T-helper 1 cell treated with Interleukin-12 subunit alpha and Interleukin-12 subunit beta and Interleukin-4 antibody, amounts not matched to agents 30 ng/mL and 1 ng/mL, for 36 hours (primary cell): ENCODE measurements around the gene ATCAY. TPM values are rescaled to one million over a fixed set of nuclear protein-coding genes. Genes with fewer than 3 reads are reported as not detected.

Experiments used
- intact Hi-C: fragments of 100-400 bp; cut with micrococcal nuclease; formaldehyde crosslinking; loops from one replicate; pipeline ENCODE4 v1.15.1; 2024
- total RNA-seq: library from RNA; stranded (reverse); gene quantifications from 2 replicates; pipeline ENCODE4 v1.2.3, GENCODE V29; 2022

The ATCAY gene
- total RNA-seq: not detected in 2 replicates

- intact Hi-C loops: no loop called here
Observed at GRCh38 chr19:3880471-3881271, at the start of gene ATCAY. Gene ATCAY (plus strand): TSS chr19:3880685. CDS start chr19:3885768, 5,083 bp downstream.

- intact Hi-C loops: no loop called here
Observed at GRCh38 chr19:3831601-3832000, 48.9 kb upstream of the ATCAY start.

- intact Hi-C loops: no loop called here
Observed at GRCh38 chr19:3832001-3832400, 48.5 kb upstream of the ATCAY start.

GRCh38 chr19:3833578-3834348, 46.7 kb upstream of the ATCAY start:
- intact Hi-C loops: no loop called here

GRCh38 chr19:3834349-3835054, 46.0 kb upstream of the ATCAY start:
- intact Hi-C loops: no loop called here

- intact Hi-C loops: no loop called here
Observed at GRCh38 chr19:3835055-3835435, 45.4 kb upstream of the ATCAY start.

- intact Hi-C loops: no loop called here
Observed at GRCh38 chr19:3836887-3837286, 43.6 kb upstream of the ATCAY start.

GRCh38 chr19:3837332-3837731, 43.2 kb upstream of the ATCAY start:
- intact Hi-C loops: no loop called here

- intact Hi-C loops: no loop called here
Observed at GRCh38 chr19:3837922-3838321, 42.6 kb upstream of the ATCAY start.

- intact Hi-C loops: no loop called here
Observed at GRCh38 chr19:3838661-3839060, 41.8 kb upstream of the ATCAY start.

GRCh38 chr19:3839941-3840340, 40.5 kb upstream of the ATCAY start:
- intact Hi-C loops: no loop called here

- intact Hi-C loops: no loop called here
Observed at GRCh38 chr19:3840804-3841203, 39.7 kb upstream of the ATCAY start.

GRCh38 chr19:3842948-3843347, 37.5 kb upstream of the ATCAY start:
- intact Hi-C loops: no loop called here

- intact Hi-C loops: no loop called here
Observed at GRCh38 chr19:3844596-3844995, 35.9 kb upstream of the ATCAY start.

GRCh38 chr19:3849092-3849491, 31.4 kb upstream of the ATCAY start:
- intact Hi-C loops: no loop called here

- intact Hi-C loops: no loop called here
Observed at GRCh38 chr19:3849787-3850186, 30.7 kb upstream of the ATCAY start.

- intact Hi-C loops: no loop called here
Observed at GRCh38 chr19:3850320-3850972, 30.0 kb upstream of the ATCAY start.

GRCh38 chr19:3851254-3852176, 29.0 kb upstream of the ATCAY start:
- intact Hi-C loops: no loop called here

GRCh38 chr19:3852177-3852511, 28.3 kb upstream of the ATCAY start:
- intact Hi-C loops: no loop called here

- intact Hi-C loops: no loop called here
Observed at GRCh38 chr19:3852614-3853254, 27.8 kb upstream of the ATCAY start.
